Measurements from ENCODE around the gene MCM6.

- TF ChIP-seq CTCF (IDR thresholded peaks at IDR 0.05) (no peak), POLR2A (IDR thresholded peaks at IDR 0.05) (no peak)
These were observed 50.6 kb downstream of the MCM6 start for GRCh38 chr2:135825550-135826176.

All from thyroid gland (tissue), 4 donors.